GM10266 (cell line): ENCODE results near the gene DERL3.

ENCODE experiments used
- DNase-seq: peaks from one replicate; pipeline ENCODE4 v3.0.0; 2012; ENCODE audit errors: extremely low spot score
- CTCF ChIP-seq: IDR thresholded peaks from 2 replicates; pipeline ENCODE4 v1.5.1; 2012; ENCODE audit warnings: mild to moderate bottlenecking, low read depth; ENCODE audit not compliant: control insufficient read depth, insufficient read depth; ENCODE audit errors: missing control alignments

Gene DERL3

GRCh38 chr22:23787910-23788309 lies 50.9 kb downstream of the DERL3 start:
- no peak for TF ChIP-seq CTCF
- DNase-seq, result no peak

GRCh38 chr22:23787600-23787896 lies 51.3 kb downstream of the DERL3 start:
- TF ChIP-seq CTCF, result no peak

GRCh38 chr22:23786752-23787599 lies 51.8 kb downstream of the DERL3 start, which contains the start of gene SMARCB1:
Gene SMARCB1, plus strand, starts transcription at chr22:23786966. Its CDS starts 204 bp downstream, at chr22:23787170.
- DNase-seq, result peak; percentile 97
- no peak for TF ChIP-seq CTCF

More at GRCh38 chr22:23787600-23787896, 51.3 kb downstream of the DERL3 start:
- DNase-seq, result no peak

DNA sequence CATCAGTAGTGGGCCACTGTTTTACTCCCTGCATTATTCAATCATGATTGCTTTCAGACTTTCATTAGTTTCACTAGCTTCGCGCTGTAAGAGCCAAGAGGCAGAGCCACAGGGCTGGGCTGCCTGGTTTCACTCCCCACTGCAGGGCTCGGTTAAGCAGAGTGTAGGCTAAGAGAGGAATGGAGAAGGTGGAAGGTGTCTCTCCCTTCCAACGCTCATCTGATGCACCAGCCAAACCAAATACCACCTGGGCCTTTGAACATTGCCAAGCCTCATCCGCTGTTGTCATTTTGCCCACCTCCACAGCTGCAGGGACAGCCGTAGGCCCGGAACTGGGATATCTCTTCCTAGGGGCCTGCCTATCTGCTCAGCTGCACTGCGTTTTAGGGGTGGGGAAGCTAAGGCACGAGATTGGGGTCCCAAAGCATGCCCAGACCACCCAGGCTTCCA lies 52.5 kb downstream of the DERL3 start:
- DNase-seq, result no peak
- no peak for TF ChIP-seq CTCF
